NB4 (cell line): ENCODE data around the gene RNU6-1.

ENCODE experiments used
- CTCF ChIP-seq: IDR thresholded peaks from one replicate; pipeline ENCODE4 v1.5.1; 2012; ENCODE audit warnings: low read depth, low read length
- MAX ChIP-seq: IDR thresholded peaks from 2 replicates; pipeline ENCODE4 v1.6.1; 2011; ENCODE audit warnings: low read depth, low read length
- MYC ChIP-seq: IDR thresholded peaks from 2 replicates; pipeline ENCODE4 v1.6.1; 2011; ENCODE audit warnings: low read depth, low read length
- POLR2A ChIP-seq: IDR thresholded peaks from 2 replicates; pipeline ENCODE4 v1.6.1; 2011; ENCODE audit warnings: mild to moderate bottlenecking; ENCODE audit not compliant: insufficient read length; ENCODE audit errors: extremely low read depth

- no peak for TF ChIP-seq CTCF
- no peak for TF ChIP-seq POLR2A
- TF ChIP-seq MYC, result no peak
- no peak for TF ChIP-seq MAX
These were observed 6.7 kb downstream of the RNU6-1 start for GRCh38 chr15:67832897-67833709.
